Activated effector memory CD4-positive, alpha-beta T cell treated with Interleukin-2 at 50 U/mL for 16 hours (primary cell): Measurements from ENCODE around the gene LAMA4.
"Not testable (repeated sequence)": the region's sequence is repeated elsewhere in the genome, so short reads cannot be mapped to it uniquely, and the experiment has no call there.

Source experiments
- DNase-seq: peaks from one replicate; pipeline ENCODE4 v3.0.0-alpha.2; 2020

The LAMA4 gene

DNA sequence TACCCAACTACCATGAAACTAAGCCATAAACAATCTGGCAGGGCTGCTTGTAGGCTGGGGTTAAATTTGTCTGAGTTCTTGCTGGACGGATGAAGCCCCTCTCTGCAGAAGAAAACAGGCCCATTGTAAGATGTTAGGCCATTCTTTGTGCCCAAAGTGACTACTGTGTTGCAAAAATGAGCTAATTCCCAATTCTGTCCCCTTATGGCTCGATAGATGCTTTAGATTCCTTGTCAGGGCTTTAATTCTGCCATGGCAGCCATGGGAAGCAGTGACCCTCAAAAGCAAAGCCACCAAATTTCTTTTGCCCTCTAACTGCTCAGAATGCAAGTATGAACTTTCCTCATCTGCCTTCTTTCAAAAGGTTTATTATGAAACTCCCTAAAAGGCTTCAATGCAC, 45.2 kb downstream of the LAMA4 start:
- no peak for DNase-seq

DNA sequence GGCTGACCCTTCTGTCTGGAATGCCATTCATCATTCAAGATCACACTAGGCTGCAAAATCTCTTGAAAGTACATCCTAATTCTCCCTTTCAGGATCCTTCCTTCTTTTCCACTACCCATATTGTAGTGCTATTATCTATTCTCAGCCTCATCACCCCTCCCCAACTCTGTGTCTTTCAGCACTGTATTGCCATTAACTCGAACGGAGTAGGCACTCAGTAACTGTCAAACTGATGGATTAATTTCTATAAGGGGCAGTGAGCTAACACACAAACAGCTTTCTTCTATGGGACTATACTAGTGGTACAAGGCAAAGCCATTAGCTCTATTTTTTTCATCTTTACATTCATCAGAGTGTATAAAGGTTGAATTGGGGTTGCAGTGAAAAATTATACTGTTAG, 46.6 kb downstream of the LAMA4 start:
- DNase-seq = no peak

DNA sequence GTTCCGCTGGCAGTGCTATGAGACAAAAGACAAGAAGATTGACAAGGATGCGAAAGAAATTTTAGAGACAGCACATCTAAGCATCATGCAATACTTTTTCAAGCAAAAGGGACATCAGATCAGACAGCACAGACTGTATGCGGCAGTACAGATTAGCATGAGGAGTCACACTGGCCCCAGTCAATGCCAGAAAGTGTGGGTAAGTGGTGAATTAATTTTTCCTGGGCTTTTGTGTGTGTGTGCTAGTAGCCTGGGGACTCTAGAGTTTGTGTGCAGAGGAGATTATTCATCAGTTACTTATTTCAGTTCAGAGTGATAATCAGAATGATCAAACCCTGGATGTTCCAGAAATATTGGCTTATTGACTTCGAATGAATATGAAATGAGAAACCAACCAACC, 47.2 kb downstream of the LAMA4 start:
- DNase-seq = no peak

DNA sequence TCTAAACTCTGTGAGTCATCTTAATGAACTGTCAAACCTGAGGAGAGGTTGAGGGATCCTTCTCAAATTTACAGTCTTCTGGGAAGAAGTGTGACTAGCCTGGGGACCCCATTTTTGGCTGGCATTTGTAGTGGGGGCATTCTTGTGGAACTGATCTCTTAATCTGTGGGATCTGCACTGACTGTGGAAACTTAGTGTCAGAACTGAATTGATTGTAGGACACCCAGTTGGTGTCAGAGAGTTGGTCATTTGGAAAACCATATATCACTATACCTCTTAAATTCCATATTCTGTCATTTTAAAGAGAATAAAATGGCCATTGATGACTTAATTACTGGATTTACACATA, 48.3 kb downstream of the LAMA4 start:
- DNase-seq = no peak

- no peak for DNase-seq
Observed at GRCh38 chr6:112205427-112206109, 48.8 kb downstream of the LAMA4 start.

DNA sequence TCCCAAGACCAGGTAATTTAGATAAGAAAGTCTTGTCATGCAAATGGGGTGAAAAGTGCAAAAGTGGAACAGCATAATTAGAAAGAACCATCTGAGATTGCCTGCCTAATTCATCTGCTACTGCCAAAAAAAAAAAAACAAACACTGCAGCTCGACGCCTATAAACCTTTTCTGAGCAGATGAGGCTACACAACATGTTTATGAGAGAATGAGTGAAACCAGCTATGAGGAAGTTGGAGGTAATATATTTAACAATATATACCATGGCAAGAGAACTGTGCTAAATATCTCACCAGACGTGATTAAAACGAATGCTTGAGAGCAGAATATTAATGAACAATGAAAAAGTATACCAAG, 50.0 kb downstream of the LAMA4 start:
- no peak for DNase-seq

GRCh38 chr6:112203577-112204349, 50.6 kb downstream of the LAMA4 start:
- DNase-seq = no peak

GRCh38 chr6:112202639-112203341, 51.6 kb downstream of the LAMA4 start:
- DNase-seq = no peak

- DNase-seq = not testable (repeated sequence)
Observed at GRCh38 chr6:112200185-112200914, 54.0 kb downstream of the LAMA4 start.

GRCh38 chr6:112199001-112199403, 55.4 kb downstream of the LAMA4 start:
- DNase-seq = no peak

GRCh38 chr6:112198582-112198981, 55.8 kb downstream of the LAMA4 start:
- DNase-seq = no peak

DNA sequence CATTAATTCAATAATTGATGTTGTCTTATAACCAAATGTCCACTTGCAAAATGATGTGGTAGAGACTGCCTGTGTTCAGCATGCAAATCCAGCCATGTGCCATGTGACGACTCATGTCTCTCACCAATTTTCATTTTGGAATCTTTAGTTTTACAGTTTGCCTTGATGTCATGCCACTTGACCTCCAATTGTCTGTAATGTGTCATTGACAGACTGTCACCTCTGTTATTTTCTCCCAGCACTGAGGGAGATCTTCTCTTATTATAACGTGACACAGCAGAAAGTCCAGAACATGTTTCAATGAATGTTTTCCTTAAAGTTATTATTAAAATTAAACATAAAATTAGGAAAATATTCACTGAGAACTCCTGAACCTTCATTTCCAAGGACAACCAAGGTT, 56.7 kb downstream of the LAMA4 start:
- DNase-seq = no peak

- DNase-seq = no peak
Observed at GRCh38 chr6:112196306-112196705, 58.1 kb downstream of the LAMA4 start.

DNA sequence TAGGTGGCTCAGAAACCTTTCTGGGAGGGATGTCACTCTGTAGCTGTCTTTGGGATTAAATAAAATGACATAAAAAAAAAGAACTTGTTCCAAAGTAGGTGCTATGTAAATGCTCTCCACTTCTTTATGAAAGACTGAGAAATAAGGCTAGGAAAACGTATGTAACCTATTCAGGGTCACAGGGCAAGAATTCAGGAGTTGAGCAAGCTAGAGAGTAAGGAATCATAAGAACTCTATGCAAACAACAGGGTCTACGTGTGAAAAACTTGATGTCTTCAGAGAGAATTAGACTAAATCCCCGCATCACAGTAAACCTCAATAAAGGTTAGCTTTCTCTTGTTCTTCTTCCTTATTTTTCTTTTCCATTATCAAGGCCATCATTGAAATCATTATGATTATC, 59.2 kb downstream of the LAMA4 start:
- no peak for DNase-seq

DNA sequence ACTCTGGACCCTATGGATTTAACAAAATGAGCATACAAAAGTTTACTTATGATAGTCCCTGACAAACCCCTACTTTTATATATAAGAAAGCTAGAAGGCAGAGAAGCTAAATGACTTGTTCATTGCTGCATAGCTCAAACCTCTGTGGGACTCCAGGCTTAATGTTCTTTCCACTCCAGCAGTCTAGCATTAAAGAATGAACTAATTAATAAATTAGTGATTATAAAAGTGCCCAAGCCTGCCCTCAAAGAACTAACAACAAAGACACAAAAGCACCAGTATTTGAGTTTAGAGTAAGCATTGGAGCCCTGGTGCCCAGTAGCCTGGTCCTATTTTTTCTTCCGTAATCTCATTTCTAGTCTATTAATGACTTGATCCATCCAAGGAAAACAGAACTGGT, 59.9 kb downstream of the LAMA4 start:
- no peak for DNase-seq

DNA sequence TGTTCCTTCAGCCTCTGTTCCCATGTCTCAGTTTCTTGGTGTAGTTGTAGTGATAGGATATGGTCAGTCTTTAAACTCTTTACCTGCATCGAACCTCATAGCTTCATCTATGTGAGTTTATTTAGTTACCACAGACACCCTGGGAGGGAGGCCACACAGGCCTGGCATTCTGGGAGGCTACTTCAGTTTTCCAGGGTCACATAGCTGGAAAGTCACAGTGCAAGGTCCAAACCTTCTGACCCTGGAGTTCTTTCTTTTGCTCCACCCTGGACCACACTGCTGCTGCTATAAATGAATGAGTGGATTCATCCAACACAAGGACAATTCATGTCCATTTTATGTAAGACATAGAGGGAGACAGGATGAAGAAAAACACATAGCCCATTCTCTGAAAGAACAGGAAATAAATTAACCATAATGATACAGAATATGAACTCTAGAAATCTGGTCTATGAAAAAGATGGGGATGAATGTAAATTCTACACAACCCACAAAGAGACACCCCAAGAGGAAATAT, 60.8 kb downstream of the LAMA4 start:
- DNase-seq = no peak

DNA sequence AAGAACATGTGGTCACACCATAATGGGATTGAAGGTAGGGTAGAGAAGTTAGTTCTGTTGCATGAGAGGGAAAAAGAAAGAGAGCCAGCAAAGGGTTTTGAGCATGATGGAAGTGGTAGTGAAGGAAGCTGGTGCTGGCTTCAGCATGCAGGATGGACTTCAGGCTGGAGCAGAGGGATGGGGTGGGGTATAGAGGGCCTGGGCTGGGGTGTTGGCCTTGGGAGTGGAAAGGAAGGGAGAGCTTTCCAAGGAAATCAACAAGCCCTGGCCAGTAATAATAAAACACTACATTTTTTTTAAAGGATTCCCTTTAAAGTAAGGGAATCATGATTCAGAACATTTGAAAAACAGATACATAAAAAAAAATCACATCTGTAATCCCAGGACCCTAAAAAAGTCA, 61.2 kb downstream of the LAMA4 start:
- no peak for DNase-seq

DNA sequence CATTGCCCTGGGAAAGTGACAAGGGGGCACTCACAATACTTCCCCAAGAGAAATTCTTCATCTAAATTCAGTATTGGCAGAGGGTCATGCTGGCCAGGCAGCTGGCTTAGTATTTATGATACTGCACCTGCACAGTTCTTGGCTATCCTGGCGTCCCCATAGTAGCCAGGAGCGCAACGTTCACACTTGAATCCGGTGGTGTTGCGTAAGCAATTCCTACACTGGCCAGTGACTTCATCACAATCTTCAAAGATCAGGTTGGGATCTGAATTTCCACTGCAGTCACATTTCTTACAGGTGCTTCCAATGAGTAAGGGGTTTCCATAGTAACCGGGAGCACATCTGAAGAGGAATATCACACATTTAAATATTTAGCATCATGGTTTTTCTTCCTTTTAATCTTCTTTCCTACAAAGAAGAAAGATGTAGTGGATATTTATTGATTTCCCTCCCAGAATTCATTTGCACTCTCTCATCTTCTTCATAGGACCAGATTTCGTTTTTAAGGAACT, 62.8 kb downstream of the LAMA4 start:
- no peak for DNase-seq

GRCh38 chr6:112190164-112190563, 64.2 kb downstream of the LAMA4 start:
- DNase-seq = no peak

DNA sequence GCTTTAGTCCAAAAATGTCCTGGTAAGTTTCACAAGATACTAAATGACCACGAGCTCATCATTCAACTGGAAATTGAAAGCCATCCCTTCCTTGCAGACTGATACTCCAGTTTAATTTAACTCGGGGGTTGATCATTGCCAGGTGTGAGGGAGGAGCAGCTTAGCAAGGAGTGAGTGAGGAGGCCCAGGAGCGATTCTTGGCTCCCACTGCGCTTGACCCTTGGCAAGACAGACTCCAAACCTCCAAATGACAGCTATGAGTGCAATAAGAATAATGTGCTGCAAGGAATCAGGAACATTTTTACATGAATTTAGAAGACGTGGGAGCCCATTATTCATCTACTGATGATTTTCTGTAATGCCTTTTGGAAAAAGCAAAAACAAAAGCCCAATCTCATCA, 64.9 kb downstream of the LAMA4 start:
- no peak for DNase-seq

DNA sequence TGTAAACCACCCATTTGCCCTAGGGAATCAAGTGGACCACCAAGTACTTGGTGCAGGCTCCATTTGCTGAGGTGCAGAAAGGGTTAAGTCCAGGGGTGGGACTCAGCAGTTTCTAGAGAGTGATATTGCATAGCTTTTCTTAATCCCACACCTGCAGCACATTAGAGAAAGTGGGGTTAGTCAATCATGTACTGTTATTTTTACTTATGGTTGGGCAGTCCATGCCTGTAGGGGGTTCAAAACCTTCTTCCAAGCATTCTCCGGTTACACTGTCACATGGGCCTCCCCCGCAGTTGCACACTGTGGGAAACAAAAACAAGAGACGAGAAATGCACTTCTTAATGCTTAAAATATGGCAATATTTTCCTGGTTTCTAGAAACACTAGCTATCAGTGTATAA, 65.5 kb downstream of the LAMA4 start:
- DNase-seq = no peak

DNA sequence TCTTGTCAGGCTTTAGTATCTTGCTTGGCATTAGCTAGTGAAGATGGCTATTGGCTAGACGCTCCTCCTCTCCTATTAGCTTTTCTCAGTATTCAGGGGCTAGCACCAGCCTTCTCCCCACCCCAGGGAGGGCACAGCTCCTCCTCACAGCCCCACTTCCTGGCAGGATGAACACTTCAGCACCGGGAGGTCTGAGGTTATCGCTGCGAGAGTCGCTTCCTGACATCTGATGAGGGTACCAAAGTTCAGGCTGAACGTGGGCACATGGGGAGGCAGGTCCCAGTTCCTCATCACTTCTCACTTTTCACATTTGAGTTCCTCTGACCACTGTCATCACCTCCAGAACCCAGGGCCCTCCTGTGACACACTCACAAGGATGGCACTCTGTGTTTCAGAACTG, 66.6 kb downstream of the LAMA4 start:
- DNase-seq = no peak

- no peak for DNase-seq
Observed at GRCh38 chr6:112184951-112185350, 69.4 kb downstream of the LAMA4 start.
